ENCODE measurements around the gene ZEB1.
"Not testable (repeated sequence)": the region's sequence is repeated elsewhere in the genome, so short reads cannot be mapped to it uniquely, and the experiment has no call there.

The ZEB1 gene

DNA sequence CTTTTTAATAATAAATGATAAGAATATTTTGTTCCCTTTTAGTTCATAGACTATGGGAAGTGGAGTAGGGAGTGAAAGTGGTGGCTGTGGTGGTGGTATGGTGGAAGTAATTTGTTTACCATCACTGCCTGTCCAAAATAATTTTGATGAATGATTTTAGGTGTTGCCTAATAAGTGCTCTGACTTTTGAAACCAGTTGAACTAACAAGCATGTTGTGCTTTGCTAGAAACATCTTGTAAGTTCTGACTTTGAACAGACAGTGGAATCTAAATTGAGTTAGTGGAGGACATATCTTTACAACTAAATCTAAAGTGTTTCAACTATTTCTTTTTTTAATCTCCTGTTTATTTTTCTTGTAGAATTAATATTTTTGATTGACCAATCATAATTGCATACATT is 49.7 kb downstream of the ZEB1 start:
- no peak for DNase-seq (ENCODE audit: low spot score)

DNA sequence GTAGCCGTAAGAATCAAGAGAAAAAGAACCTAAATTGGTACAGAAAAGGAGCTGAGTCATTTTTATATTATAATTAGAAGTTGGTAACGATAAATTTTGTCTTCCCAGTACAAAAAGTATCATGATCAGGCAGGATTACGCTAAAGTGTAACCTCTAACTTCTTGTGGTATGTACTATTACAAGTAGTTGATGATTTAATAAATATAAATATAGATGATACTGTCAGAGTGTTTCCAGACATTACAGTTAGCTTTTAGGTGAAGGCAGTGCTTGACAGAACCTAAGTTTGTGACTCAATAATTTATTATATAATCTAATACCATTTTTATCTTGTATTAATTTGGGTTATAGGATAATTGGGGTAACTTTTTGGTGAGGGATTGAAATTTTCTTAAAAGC is 53.4 kb downstream of the ZEB1 start:
- no peak for DNase-seq (ENCODE audit: low spot score)

DNA sequence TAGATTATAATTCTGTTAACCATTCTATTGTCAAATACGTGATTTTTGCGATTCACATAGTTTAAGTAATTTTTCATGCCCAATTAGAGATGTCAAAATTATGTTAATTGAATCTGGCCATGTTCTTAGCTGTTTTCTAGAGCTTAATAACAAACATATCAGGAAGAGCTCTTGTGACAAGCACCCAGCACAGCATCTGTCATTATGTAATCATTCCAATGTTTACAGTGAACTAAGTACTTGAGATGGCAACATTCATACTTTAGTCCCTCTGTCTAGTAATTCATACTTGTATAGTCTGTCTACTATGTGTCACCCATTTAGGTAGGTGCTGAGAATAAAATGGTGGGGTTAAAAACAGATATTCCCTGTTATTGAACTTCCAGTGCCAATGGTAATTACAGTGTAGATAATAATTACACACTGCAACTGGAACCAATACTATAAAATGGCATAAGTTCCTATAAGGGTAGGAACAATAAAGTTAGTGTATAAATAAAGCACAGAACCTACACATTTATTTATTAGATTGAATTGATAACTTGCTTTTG is 55.2 kb downstream of the ZEB1 start:
- DNase-seq (ENCODE audit: low spot score), result no peak

DNA sequence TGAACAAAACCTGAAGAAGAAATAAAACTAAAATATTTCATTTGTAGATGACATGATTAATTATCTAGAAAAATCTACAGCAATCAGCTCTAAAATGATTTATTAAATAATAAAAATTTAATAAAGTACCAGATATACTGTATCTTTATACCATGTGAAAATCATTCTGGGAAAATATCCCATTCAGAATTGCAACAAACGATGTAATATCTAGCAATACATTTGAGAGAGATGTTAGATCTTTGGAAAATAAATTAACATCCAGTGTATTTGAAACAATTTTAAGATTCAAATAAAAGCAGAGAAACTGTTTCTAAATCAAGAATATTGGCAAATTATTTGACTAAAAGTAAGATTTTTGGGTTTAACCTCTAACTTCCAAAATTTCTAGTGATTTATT is 62.2 kb downstream of the ZEB1 start:
- no peak for DNase-seq (ENCODE audit: low spot score)

DNA sequence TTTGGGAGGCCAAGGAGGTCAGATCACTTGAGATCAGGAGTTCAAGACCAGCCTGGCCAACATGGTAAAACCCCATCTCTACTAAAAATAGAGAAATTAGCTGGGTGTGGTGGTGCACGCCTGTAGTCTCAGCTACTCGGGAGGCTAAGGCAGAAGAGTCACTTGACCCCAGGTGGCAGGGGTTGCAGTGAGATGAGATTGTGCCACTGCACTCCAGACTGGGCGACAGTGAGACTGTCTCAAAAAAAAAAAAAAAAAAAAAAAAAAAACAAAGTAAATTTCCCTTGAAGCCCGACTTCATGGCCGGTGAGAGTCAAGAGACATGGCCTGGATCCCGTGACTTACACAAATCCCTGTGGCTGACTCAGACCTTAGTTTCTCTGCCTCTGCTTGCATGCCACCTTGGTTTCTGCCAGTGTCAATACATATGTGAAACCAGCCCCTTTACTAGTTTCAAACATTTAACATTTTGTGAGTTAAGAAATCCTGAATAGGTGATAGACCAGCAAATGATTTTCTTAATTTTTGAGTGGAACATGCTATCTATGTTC is 62.8 kb downstream of the ZEB1 start:
- no peak for DNase-seq (ENCODE audit: low spot score)

DNA sequence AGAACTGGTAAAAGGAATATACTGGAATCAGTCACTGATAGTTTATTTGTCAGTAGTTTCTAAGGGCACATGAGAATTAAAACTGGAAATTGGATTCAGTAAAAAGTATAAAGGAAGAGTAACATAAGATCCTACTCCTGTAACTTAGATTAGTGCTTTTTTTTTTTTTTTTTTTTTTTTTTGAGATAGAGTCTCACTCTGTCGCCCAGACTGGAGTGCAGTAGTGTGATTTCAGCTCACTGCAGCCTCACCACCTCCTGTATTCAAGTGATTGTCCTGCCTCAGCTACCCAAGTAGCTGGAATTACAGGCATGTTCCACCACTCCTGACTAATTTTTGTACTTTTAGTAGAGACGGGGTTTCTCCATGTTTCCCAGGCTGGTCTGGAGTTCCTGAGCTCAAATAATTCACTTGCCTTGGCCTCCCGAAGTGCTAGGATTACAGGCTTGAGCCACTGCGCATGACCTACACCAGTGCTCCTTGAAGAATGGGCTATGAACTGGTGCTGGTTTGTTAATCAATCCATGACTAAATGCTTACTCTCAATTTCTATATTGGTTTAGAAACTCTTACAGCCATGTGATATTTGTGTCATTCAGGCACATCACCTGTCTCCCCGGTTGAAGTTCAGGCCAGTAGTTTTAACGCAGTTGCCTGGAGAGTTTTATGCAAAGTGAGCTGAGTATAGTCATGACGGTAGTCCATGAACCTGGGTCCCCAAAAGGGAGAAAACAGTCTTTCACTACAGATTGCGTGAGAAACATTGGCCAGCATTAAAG is 65.0 kb downstream of the ZEB1 start:
- DNase-seq (ENCODE audit: low spot score), result no peak

DNA sequence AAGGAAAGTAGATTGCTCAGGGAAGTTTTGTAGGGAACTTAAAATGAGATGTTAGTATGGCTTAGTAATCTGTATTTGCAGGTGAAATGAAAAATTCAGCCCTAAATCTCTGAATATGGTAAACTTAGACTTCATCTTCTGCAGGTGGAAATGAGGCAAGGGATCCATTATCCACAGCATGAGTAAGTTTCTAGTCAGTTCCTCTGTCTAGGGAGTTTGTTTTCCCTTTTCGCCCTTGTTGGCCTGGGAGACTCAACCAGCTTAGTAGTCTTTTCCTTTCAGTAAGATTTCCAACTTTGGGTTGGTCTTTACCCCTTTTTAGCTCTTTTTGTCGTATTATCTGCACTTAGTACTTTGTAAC is 65.6 kb downstream of the ZEB1 start:
- DNase-seq (ENCODE audit: low spot score), result no peak

DNA sequence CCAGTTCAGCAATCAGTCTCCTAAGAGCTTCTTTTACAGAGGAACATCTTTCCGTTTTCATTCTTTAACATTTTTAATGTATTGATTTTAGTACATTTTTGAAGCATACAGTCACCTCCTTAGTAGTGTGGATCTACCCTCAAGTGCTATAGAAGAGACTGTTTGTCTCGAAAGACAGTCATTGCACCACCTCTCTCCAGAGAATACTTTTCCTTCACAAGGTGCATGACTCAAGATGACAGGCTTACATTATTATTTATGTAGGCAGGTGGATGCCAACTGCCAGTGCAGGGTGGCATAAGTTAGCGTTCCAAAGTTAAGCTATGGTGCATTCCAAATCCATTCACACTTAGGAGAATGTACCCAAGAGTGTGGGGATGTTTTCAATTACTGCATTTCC is 71.8 kb downstream of the ZEB1 start:
- DNase-seq (ENCODE audit: low spot score), result no peak

DNA sequence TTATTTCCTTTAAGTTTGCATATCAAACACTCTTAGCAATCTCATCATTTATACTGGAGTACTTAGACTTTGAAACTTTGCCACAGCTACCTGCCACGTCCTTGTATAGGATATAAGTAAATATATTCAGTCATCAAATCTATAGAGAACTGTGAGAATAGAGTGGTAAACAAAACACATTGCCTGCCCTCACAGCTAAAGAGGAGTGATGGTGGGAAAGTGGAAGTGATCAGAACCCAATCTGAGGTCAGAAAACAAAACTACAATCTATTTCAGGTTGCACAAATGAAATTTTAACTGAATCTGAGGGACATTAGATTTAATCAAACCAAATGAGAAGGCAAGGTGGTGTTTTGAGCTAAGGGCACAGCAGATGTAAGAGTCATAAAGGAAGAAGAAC is 74.8 kb downstream of the ZEB1 start:
- DNase-seq (ENCODE audit: low spot score), result no peak

DNA sequence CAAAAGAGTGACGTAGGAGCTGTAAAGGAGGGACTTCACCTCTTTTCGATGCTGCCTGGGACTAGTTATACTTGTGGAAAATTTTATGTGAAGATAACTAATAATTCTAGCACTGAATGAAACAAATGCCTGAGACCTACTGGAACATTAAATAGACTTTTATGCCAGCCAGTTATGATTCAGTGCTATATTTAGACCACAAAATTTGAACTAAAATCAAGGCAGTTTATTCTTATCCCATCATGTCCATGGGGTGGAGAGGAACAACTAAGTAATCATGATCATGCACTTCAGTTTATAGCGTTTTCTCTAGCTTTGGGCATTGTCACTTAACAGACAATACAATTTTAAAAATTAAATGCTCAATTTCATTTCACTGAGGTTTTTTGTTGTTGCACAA is 76.7 kb downstream of the ZEB1 start:
- no peak for DNase-seq (ENCODE audit: low spot score)

DNA sequence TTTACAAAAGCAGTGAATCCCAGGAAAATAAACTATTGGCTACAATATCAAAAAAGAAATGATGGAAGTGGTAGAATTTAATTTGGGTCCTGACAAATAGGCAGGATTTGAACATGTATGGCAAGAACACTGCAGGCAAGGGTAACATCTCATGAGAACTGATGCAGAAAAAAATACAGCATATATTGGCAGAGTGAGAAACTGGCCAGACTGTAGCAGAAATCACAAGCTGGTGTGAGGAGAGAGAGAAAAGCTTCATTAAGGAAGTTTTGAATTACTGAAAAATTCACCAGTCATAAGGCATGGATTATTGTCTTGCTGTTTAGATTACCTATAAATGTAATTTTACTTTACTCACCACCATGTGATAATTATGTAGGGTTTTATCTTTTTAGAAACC is 77.4 kb downstream of the ZEB1 start:
- no peak for DNase-seq (ENCODE audit: low spot score)

DNA sequence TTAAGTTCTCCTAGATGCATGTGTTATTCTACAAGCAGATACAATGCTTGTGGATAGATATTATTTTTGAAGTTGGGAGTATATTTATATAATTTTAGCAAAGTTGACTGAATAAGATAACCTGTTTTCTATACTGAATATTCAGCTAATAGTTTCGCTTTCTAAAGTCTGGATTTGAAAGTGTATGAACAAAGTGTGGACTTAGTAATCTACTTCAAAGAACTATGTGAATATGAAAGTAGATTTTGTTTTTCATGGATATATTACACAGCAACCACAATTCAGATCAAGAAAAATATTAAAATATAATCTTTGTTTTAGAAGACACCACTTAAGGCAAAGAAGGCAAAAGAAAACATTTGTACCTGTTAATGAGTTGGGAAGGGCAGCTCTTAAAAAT is 78.8 kb downstream of the ZEB1 start:
- DNase-seq (ENCODE audit: low spot score), result no peak

DNA sequence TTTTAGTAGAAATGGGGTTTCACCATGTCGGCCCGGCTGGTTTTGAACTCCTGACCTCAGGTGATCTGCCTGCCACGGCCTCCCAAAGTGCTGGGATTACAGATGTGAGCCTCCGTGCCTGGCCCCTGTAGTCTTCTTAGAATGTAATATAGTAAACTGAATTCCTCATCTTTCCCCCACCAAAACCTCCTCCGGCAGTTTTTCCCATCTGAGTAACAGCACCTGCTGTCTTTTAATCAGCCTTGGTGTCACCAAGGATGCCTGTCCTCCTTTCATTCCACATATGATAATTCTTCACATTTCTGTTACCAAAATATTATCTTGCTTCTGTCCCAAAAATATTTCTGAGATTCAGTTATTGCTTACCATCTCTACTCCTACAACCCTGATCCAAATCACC is 80.2 kb downstream of the ZEB1 start:
- DNase-seq (ENCODE audit: low spot score), result no peak

DNA sequence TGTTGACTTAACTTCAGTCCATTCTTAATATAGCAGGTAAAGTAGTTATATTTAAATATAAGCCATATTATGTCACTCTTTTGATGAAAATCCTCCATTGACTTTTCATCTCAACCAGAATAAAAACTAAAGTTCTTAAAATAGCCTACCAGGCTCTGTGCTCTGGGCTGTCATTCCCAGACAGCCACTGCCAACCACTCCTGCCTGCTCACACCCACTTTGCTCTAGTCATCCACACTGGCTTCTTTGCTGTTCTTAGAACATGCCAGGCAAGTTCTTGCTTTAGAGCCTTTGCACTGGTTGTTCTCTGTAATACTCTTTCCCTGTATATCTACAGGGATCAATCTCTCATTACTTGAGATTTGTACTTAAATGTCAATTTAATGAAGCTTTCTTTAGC is 80.6 kb downstream of the ZEB1 start:
- no peak for DNase-seq (ENCODE audit: low spot score)

DNA sequence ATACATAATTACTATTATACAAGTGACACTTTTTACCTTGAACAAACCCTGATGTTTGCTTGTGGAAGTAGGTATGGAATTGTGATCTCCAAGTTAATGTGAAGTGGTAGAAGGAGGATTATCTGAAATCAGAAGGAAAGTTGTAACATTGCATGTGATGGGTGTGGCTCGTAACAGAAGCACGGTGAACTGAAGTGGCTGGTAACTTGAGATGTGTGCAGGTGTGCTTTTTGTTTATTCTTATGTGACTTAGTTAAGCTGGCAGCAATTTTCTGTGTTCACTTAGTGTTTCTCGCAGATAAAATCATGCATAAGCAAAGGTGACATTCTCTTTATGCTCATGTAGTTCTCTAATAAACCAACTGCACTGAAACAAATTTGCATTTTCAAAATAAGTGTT is 82.3 kb downstream of the ZEB1 start:
- no peak for DNase-seq (ENCODE audit: low spot score)

DNA sequence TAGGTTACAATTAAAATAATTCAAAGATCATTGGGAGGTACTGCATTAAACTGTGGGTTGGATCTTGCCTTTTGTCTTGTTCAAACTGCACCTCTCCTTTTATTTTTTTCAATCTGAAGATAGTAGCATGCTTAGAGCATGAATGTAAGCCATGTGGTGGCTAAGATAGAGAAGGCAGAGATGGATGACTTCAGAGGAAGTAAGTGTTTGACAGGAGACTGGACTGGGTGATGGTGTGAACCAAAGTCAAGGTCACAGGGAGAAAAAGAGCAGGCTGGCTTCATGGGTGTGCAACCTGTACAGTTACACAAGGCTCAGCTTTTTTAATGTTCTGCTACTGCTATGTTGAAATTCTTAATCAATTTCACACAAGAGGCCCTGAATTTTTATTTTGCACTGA is 85.6 kb downstream of the ZEB1 start:
- DNase-seq (ENCODE audit: low spot score), result no peak

DNA sequence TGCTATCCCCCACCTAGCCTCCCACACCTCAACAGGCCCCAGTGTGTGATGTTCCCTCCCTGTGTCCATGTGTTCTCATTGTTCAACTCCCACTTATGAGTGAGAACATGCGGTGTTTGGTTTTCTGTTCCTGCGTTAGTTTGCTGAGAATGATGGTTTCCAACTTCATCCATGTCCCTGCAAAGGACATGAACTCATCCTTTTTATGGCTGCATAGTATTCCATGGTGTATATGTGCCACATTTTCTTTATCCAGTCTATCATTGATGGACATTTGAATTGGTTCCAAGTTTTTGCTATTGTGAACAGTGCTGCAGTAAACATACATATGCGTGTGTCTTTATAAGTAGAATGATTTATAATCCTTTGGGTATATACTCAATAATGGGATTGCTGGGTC is 86.8 kb downstream of the ZEB1 start:
- not testable (repeated sequence) for DNase-seq (ENCODE audit: low spot score)

DNA sequence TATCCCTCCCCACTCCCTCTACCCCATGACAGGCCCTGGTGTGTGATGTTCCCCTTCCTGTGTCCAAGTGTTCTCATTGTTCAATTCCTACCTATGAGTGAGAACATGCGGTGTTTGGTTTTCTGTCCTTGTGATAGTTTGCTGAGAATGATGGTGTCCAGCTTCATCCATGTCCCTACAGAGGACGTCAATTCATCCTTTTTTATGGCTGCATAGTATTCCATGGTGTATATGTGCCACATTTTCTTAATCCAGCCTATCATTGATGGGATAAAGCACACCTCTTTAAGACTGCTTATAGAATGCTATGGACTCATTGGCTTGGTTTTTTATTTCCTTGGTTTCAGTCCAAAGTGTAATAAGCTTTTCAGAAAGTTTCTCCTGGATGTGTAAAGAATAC is 93.4 kb downstream of the ZEB1 start:
- DNase-seq (ENCODE audit: low spot score), result not testable (repeated sequence)

DNA sequence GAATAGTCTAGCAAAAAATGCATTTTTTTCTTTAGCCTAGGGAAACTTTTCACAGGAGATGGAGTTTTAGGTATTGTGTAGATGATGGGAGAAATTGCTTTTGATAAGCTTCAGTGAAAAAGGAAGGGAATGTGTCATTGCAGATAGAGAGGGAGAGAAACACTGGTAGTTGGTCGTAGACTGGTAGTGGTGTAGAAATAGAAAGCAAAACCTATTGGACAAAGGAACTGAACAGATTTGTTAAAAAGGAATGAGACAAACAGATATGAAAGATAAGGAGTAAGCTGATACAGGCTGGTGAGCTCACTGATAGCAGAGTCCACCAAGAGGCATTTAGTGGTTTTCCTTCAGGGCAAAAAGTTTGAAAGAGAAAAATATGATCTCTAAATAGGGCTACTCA is 94.3 kb downstream of the ZEB1 start:
- DNase-seq (ENCODE audit: low spot score), result no peak

DNA sequence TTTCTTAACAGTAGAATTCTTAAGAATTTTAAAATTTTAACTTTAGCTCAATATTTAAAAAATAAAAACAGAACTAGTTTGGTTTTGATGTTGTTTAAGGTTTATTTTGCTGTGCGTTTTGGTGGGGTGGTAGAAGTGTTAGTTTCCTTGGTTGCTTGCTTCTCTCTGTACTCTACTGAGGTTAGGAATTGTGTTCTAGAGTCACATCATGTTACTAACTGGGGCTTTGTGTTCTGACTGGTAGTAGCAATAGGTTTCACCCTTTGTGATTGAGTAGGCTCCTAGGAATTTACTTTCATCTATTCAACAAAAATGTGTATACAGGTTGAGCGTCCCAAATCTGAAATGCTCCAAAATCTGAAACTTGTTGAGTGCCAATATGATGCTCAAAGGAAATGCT is 99.5 kb downstream of the ZEB1 start:
- no peak for DNase-seq (ENCODE audit: low spot score)

DNA sequence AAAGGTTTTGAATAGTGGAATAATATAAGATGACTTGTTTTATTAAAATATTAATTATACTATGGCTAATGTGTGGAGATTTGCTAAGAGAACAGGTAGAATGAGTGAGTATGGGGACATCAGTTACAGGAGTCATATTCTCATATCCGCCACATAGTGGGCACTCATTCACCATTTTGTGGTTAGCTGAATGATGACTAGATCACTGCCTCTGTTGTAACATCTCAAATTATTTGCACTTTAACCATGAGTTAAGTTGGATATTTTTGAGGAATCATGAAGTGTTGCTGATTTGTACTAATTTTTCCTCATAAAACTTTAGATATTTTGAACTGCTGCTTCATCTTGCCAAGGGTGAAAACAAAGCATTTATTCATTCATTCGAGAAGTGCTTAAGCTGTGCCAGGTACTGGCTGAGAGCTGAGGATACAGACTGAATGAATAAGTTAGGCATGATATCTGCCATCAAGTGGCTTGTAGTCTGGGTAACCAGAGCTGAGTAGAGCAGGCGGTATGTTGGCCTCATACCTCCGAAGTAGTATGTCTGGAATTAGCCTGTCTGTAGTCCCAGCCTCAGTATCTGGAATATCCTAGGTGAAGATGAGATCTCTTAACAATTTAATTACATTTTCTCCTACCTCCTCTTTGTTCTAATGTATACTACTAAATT is 100.5 kb downstream of the ZEB1 start:
- DNase-seq (ENCODE audit: low spot score), result no peak

DNA sequence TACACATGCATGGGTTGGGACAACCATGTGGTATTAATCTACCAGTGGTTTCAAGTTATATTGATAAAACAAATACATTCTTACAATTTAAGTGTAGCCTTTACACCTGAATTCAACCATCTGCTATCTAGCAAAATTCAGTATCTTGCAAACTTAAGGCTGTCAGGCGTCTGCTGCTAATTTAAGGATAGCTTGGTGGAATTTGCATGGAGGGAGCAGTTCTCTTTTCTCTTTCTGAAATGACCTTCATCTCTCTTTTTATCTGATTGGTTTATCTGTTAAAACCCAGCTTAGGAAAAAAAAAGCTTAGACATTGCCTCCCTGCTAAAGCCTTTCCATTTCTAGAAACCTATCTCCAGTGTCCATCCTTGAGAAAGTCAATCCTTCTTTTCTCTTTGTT is 102.3 kb downstream of the ZEB1 start:
- no peak for DNase-seq (ENCODE audit: low spot score)

DNA sequence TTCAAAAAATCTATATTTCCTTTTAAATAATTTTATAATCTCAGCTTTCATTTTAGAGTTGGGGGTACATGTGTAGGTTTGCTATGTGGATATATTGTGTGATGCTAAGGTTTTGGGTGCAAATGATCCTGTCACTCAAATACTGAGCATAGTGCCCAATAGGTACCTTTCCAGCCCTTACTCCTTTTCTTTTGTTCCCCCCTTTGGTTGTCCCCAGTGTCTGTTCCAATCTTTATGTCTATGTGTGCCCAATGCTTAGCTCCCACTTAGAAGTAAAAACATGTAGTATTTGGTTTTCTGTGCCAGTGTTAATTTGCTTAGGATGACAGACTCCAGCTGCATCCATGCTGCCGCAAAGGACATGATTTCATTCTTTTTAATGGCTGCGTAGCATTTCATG is 103.6 kb downstream of the ZEB1 start:
- no peak for DNase-seq (ENCODE audit: low spot score)

DNA sequence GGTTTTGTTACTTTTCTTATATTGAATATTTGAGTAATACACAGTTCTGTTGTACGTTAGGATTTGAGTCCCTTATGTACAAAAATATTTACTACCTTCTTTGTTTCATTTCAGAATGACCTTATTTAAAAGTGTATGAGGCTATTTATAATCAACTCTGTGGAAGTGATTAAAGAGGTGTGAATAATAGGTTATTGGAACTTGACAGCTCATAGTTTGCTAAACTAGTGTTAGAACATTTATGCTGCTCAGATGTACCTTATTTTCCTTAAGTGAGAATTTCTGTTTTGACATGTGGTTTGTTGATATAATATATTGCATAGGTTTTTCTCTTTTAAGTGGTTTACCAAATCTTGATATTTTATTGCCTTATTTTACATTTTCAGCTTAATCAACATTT is 105.5 kb downstream of the ZEB1 start:
- no peak for DNase-seq (ENCODE audit: low spot score)

Data from hematopoietic multipotent progenitor cell treated with erythropoietin and hydrocortisone succinate and interleukin-3 and kit ligand, for 15 days (in vitro differentiated cells).